Measurements from ENCODE around the gene VAMP5.

Gene VAMP5

DNA sequence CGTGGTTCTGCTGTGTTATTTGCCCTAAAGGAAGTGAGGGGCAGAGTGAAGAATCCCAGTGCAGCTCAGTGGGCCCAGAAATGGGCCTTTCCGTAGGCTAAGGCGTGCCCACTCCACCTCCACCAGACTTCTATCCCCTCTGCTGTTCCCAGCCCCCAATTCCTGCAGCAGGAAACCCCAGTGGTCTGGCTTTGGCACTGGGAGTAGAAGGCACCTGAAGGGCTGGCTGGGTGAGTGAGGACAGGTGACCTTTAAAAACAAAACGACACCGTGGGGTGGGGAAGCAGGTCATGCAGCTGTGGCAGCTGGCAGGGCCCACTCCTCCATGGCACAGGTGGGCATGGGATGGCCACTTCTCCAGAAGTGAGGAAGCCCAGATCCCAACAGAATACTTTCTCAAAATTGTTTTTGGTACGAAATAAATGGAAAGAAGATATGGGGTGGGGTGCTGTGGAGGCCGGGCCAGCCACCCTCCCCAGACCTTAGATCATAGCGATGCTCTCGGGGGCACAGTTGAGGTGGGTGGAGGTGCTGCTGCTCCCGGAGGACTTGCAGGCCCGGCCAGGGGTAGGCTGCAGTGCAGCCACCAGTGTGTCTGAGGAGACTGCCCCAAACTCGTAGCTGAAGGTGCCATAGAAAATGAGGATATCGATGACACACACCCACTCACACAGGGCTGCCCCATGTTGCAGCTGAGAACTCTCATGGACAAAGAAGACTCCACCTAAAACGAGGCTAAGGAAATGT lies 14.5 kb downstream of the VAMP5 start:
- H4K8ac ChIP-seq (ENCODE audit: low read depth, low read length): no peak overlapping the region
- H2BK120ac ChIP-seq (ENCODE audit: low read depth, low read length): no peak overlapping the region
- H3K79me1 ChIP-seq (ENCODE audit: low read length): peaks cover 22% of the 10 kb centered on the region
- no peak overlapping the region for H2BK5ac ChIP-seq (ENCODE audit: low read length)
- no peak overlapping the region for H3K18ac ChIP-seq (ENCODE audit: low read length)
- H4K5ac ChIP-seq (ENCODE audit: low read length): no peak overlapping the region
- H3K23ac ChIP-seq (ENCODE audit: low read length): no peak overlapping the region
- H3K27me3 ChIP-seq (ENCODE audit: insufficient read depth, low read length, poor library complexity): no peaks in the 10 kb centered on the region
- no peak overlapping the region for H3K4me2 ChIP-seq (ENCODE audit: low read length)
- no CpG with 5 or more reads among the region's 14 CpGs for WGBS (ENCODE audit: extremely low coverage, insufficient coverage, low lambda C conversion rate)
- H2BK15ac ChIP-seq (replicated peaks; ENCODE audit: low read depth): no peak overlapping the region
- H3K27ac ChIP-seq (ENCODE audit: low read depth, low read length): no peak overlapping the region
- no peak overlapping the region for H3K4me3 ChIP-seq (ENCODE audit: low read length)
- H3K4ac ChIP-seq (ENCODE audit: low read depth, low read length): no peak overlapping the region
- peaks cover 5% of the 10 kb centered on the region for H3K4me1 ChIP-seq (ENCODE audit: control insufficient read depth, low read depth, low read length)
- H3K79me2 ChIP-seq (ENCODE audit: control insufficient read depth, insufficient read depth, low read length): peaks cover 15% of the 10 kb centered on the region
- peaks cover 8% of the 10 kb centered on the region for H3K36me3 ChIP-seq (ENCODE audit: control insufficient read depth, insufficient read depth, low read length)
- DNase-seq: no peak
- H3K56ac ChIP-seq (ENCODE audit: low read length): no peak overlapping the region
- no peak overlapping the region for H2AK5ac ChIP-seq (ENCODE audit: low read length)
- H3K9ac ChIP-seq (ENCODE audit: low read length): no peak overlapping the region

DNA sequence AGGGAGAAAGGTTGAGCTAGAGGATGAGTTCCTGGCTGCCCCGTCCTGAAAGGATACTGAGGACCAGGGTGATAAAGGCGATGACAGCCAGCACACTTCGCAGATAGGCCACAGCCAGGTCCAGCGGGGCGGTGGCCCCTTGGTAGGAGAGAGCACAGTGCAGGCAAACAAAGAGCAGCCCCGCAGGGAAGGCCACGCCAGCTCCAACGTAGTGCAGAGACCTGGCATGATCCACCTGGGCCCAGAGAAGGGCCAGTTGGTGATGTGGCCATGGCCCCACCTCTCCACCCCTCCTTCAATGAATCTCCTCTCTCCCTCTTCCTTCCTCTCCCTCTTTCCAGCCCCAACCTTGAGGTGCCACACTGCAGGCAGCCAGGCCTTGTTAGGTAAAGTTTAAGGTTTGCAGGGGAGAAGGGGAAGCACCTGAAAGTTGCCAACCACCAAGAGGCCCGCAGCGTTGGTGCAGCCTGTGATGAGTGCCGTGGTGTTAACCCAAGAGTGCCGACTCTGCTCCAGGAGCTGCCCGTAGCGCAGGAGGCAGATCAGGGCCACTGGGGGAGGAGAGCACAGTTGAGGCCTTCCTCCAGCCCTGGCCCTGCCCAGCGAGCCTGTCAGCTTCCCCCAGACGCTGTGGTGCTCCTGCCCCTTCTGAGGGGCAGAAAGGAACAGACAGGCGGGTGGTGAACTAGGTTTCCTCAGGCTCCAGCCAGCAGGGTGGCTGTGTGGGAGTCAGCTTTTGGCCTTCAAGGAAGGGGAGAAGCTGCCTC lies 15.4 kb downstream of the VAMP5 start:
- Histone ChIP-seq H3K4me2 (ENCODE audit: low read length) (no peak overlapping the region), H2BK15ac (replicated peaks; ENCODE audit: low read depth) (no peak overlapping the region), H2AK5ac (ENCODE audit: low read length) (no peak overlapping the region), H2BK120ac (ENCODE audit: low read depth, low read length) (no peak overlapping the region), H3K4me1 (ENCODE audit: control insufficient read depth, low read depth, low read length) (peaks cover 4% of the 10 kb centered on the region), H4K8ac (ENCODE audit: low read depth, low read length) (no peak overlapping the region), H3K4me3 (ENCODE audit: low read length) (no peak overlapping the region), H3K23ac (ENCODE audit: low read length) (no peak overlapping the region), H3K79me1 (ENCODE audit: low read length) (peaks cover 24% of the 10 kb centered on the region), H3K27ac (ENCODE audit: low read depth, low read length) (no peak overlapping the region), H3K27me3 (ENCODE audit: insufficient read depth, low read length, poor library complexity) (no peaks in the 10 kb centered on the region), H3K36me3 (ENCODE audit: control insufficient read depth, insufficient read depth, low read length) (peaks cover 8% of the 10 kb centered on the region), H4K5ac (ENCODE audit: low read length) (no peak overlapping the region), H3K18ac (ENCODE audit: low read length) (no peak overlapping the region), H2BK5ac (ENCODE audit: low read length) (no peak overlapping the region), H3K9ac (ENCODE audit: low read length) (no peak overlapping the region), H3K4ac (ENCODE audit: low read depth, low read length) (no peak overlapping the region), H3K56ac (ENCODE audit: low read length) (no peak overlapping the region), H3K79me2 (ENCODE audit: control insufficient read depth, insufficient read depth, low read length) (peaks cover 18% of the 10 kb centered on the region)
- DNase-seq: no peak
- no CpG with 5 or more reads among the region's 17 CpGs for WGBS (ENCODE audit: extremely low coverage, insufficient coverage, low lambda C conversion rate)

DNA sequence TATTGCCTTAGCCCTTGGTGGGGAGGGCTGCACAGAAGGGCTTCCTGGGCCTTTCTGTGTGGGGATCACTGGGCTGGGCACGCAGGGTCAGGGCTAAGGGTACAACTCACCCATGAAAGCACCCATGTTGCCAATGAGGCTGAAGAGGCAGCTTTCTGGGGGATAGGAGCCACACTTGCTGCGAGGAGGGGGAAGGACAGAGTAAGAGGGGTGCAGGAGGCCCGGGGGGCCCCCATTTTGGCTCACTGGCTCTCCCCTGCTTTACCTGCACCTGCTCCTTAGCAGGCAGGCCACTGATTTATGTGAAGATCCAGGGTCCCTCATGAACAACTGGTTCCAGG lies 16.0 kb downstream of the VAMP5 start:
- H2AK5ac ChIP-seq (ENCODE audit: low read length): no peak overlapping the region
- no peak overlapping the region for H3K18ac ChIP-seq (ENCODE audit: low read length)
- no peak overlapping the region for H2BK120ac ChIP-seq (ENCODE audit: low read depth, low read length)
- no peak overlapping the region for H3K4me2 ChIP-seq (ENCODE audit: low read length)
- H3K4ac ChIP-seq (ENCODE audit: low read depth, low read length): no peak overlapping the region
- no peak overlapping the region for H3K23ac ChIP-seq (ENCODE audit: low read length)
- H3K27ac ChIP-seq (ENCODE audit: low read depth, low read length): no peak overlapping the region
- DNase-seq: no peak
- no peak overlapping the region for H2BK5ac ChIP-seq (ENCODE audit: low read length)
- H3K36me3 ChIP-seq (ENCODE audit: control insufficient read depth, insufficient read depth, low read length): peaks cover 8% of the 10 kb centered on the region
- H4K5ac ChIP-seq (ENCODE audit: low read length): no peak overlapping the region
- H3K27me3 ChIP-seq (ENCODE audit: insufficient read depth, low read length, poor library complexity): no peaks in the 10 kb centered on the region
- H3K56ac ChIP-seq (ENCODE audit: low read length): no peak overlapping the region
- H3K79me2 ChIP-seq (ENCODE audit: control insufficient read depth, insufficient read depth, low read length): peaks cover 18% of the 10 kb centered on the region
- no peak overlapping the region for H3K4me3 ChIP-seq (ENCODE audit: low read length)
- H4K8ac ChIP-seq (ENCODE audit: low read depth, low read length): no peak overlapping the region
- no CpG with 5 or more reads among the region's 3 CpGs for WGBS (ENCODE audit: extremely low coverage, insufficient coverage, low lambda C conversion rate)
- peaks cover 4% of the 10 kb centered on the region for H3K4me1 ChIP-seq (ENCODE audit: control insufficient read depth, low read depth, low read length)
- no peak overlapping the region for H2BK15ac ChIP-seq (replicated peaks; ENCODE audit: low read depth)
- H3K79me1 ChIP-seq (ENCODE audit: low read length): peaks cover 24% of the 10 kb centered on the region
- no peak overlapping the region for H3K9ac ChIP-seq (ENCODE audit: low read length)

DNA sequence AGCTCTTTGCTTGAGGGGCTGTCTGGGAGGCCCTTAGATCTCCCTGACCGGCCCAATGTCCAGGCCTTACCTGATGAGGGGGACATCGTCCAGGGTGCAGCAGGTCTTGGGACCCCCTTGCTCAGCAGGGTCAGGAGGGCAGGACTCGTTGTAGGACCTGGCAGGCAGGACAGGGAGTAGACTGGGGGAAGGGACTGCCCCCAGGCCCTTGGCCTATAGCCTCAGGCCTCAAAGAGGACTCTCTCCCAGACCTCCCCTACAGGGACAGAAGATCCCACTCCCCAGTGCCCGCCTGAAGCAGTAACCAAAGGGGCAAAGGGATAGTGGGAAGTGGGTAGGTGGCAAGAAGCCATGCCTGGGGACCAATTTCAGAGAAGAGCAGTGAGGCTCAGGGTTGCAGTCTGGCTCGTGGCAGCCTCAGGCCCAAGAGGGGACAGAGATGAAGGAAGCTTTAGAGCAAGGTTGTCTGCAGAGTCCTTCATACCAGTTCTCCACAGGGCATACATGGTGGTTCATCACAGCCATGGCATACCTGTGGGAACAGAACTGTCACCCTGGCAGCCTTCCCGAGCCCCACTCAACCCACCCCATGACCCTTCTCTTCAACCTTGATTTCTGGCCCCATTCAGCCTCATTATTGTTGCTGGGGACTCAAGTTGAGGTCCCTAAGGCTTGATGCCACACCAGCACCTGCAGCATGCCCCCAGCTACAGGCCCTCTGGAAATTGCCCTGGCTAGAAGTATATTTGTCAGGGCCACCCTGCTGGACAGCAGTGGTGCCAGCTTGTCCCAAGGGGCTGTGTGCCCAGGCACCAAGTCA lies 16.9 kb downstream of the VAMP5 start:
- WGBS (ENCODE audit: extremely low coverage, insufficient coverage, low lambda C conversion rate): no CpG with 5 or more reads among the region's 6 CpGs
- Histone ChIP-seq H3K4ac (ENCODE audit: low read depth, low read length) (no peak overlapping the region), H3K27ac (ENCODE audit: low read depth, low read length) (no peak overlapping the region), H2BK15ac (replicated peaks; ENCODE audit: low read depth) (no peak overlapping the region), H3K9ac (ENCODE audit: low read length) (peak overlapping the region; percentile 92), H4K8ac (ENCODE audit: low read depth, low read length) (no peak overlapping the region), H3K27me3 (ENCODE audit: insufficient read depth, low read length, poor library complexity) (no peaks in the 10 kb centered on the region), H3K4me3 (ENCODE audit: low read length) (no peak overlapping the region), H3K79me2 (ENCODE audit: control insufficient read depth, insufficient read depth, low read length) (peaks cover 14% of the 10 kb centered on the region), H2BK5ac (ENCODE audit: low read length) (no peak overlapping the region), H3K4me2 (ENCODE audit: low read length) (no peak overlapping the region), H3K18ac (ENCODE audit: low read length) (no peak overlapping the region), H3K56ac (ENCODE audit: low read length) (peak overlapping the region; percentile 98), H3K36me3 (ENCODE audit: control insufficient read depth, insufficient read depth, low read length) (peaks cover 10% of the 10 kb centered on the region), H3K23ac (ENCODE audit: low read length) (no peak overlapping the region), H2AK5ac (ENCODE audit: low read length) (no peak overlapping the region), H2BK120ac (ENCODE audit: low read depth, low read length) (no peak overlapping the region), H3K4me1 (ENCODE audit: control insufficient read depth, low read depth, low read length) (peaks cover 4% of the 10 kb centered on the region), H3K79me1 (ENCODE audit: low read length) (peaks cover 24% of the 10 kb centered on the region), H4K5ac (ENCODE audit: low read length) (no peak overlapping the region)
- DNase-seq: no peak

GRCh38 chr2:85601771-85602475 lies 17.7 kb downstream of the VAMP5 start:
- Histone ChIP-seq H3K27ac (ENCODE audit: low read depth, low read length) (no peak overlapping the region), H2BK15ac (replicated peaks; ENCODE audit: low read depth) (no peak overlapping the region), H3K9ac (ENCODE audit: low read length) (peak overlapping the region; percentile 92), H3K56ac (ENCODE audit: low read length) (peak overlapping the region; percentile 98), H3K4me1 (ENCODE audit: control insufficient read depth, low read depth, low read length) (peaks cover 4% of the 10 kb centered on the region), H3K36me3 (ENCODE audit: control insufficient read depth, insufficient read depth, low read length) (peaks cover 8% of the 10 kb centered on the region), H3K79me2 (ENCODE audit: control insufficient read depth, insufficient read depth, low read length) (peaks cover 6% of the 10 kb centered on the region), H4K5ac (ENCODE audit: low read length) (no peak overlapping the region), H2AK5ac (ENCODE audit: low read length) (no peak overlapping the region), H3K79me1 (ENCODE audit: low read length) (peaks cover 18% of the 10 kb centered on the region), H2BK5ac (ENCODE audit: low read length) (no peak overlapping the region), H3K23ac (ENCODE audit: low read length) (no peak overlapping the region), H3K4me3 (ENCODE audit: low read length) (peak overlapping the region; percentile 67), H3K4ac (ENCODE audit: low read depth, low read length) (no peak overlapping the region), H3K27me3 (ENCODE audit: insufficient read depth, low read length, poor library complexity) (no peaks in the 10 kb centered on the region), H3K18ac (ENCODE audit: low read length) (peak overlapping the region; percentile 6), H3K4me2 (ENCODE audit: low read length) (peak overlapping the region; percentile 92), H2BK120ac (ENCODE audit: low read depth, low read length) (no peak overlapping the region), H4K8ac (ENCODE audit: low read depth, low read length) (no peak overlapping the region)
- no CpG with 5 or more reads among the region's 36 CpGs for WGBS (ENCODE audit: extremely low coverage, insufficient coverage, low lambda C conversion rate)
- DNase-seq: peak; percentile 44

All from mesendoderm (in vitro differentiated cells).